Panc1 (cell line): ENCODE results near the gene LRMDA. TPM values are rescaled to one million over a fixed set of nuclear protein-coding genes. Genes with fewer than 3 reads are reported as not detected.
"Not testable (repeated sequence)": the region's sequence is repeated elsewhere in the genome, so short reads cannot be mapped to it uniquely, and the experiment has no call there.

Experiments
- ATAC-seq: fragments of 200-7000 bp; cut with Tn5 transposase; 2 replicates; pipeline ENCODE4 v1.9.1; 2020; ENCODE audit warnings: mild to moderate bottlenecking, moderate library complexity
- BruUV-seq: library from RNA; stranded (reverse); fragments of 400-500 nt; replicated peaks from 2 replicates; lab custom pipeline; 2021; lab: Mats Ljungman, UMichigan
- CTCF ChIA-PET: fragments of 300-600 bp; sonication (Branson Sonifier 250); formaldehyde crosslinking; loops from one replicate; lab custom pipeline; 2022; ENCODE audit warnings: antibody characterized with exemption; lab: Charles Lee
- POLR2A ChIA-PET: fragments of 300-600 bp; sonication (Branson Sonifier 250); formaldehyde crosslinking; loops from one replicate; lab custom pipeline; 2022; ENCODE audit warnings: antibody characterized with exemption; lab: Charles Lee
- DNase-seq: peaks from one replicate; pipeline ENCODE4 v3.0.0-alpha.2; 2010; ENCODE audit warnings: low read depth, low spot score
- H3K27ac ChIP-seq: 2 replicates; pipeline ENCODE4 v1.5.1; 2011; ENCODE audit warnings: mild to moderate bottlenecking, low read length, inconsistent platforms
- H3K27me3 ChIP-seq: fragments of 200-500 bp; sonication (Bioruptor generic); 2 replicates; pipeline ENCODE4 v1.6.0; 2014; ENCODE audit warnings: low read length, inconsistent platforms; ENCODE audit not compliant: control insufficient read depth, insufficient read depth
- H3K36me3 ChIP-seq: fragments of 200-500 bp; sonication (Bioruptor generic); 2 replicates; pipeline ENCODE4 v1.5.1; 2014; ENCODE audit warnings: inconsistent platforms, mild to moderate bottlenecking, low read length, moderate library complexity; ENCODE audit not compliant: control insufficient read depth, insufficient read depth
- H3K4me1 ChIP-seq: 2 replicates; pipeline ENCODE4 v1.5.1; 2011; ENCODE audit warnings: inconsistent platforms, mild to moderate bottlenecking, low read length, moderate library complexity; ENCODE audit not compliant: control insufficient read depth, insufficient read depth
- H3K4me3 ChIP-seq, 2 experiments: 2 replicates each; pipeline ENCODE4 v1.5.1; 2011 to 2012; ENCODE audit warnings: low read depth in 2 of 2, low read length in 2 of 2, mild to moderate bottlenecking in 2 of 2, inconsistent platforms in 1 of 2, moderate library complexity in 1 of 2
- H3K9me3 ChIP-seq: fragments of 200-500 bp; sonication (Bioruptor generic); 2 replicates; pipeline ENCODE4 v1.5.1; 2014; ENCODE audit warnings: low read depth, mild to moderate bottlenecking, inconsistent platforms, low read length, moderate library complexity; ENCODE audit not compliant: control insufficient read depth, insufficient read depth
- CTCF ChIP-seq: fragments of 450-650 bp; IDR thresholded peaks from 2 replicates; pipeline ENCODE4 v1.5.1; 2017; ENCODE audit warnings: mild to moderate bottlenecking
- POLR2AphosphoS5 ChIP-seq: IDR thresholded peaks from 2 replicates; pipeline ENCODE4 v1.6.1; 2012; ENCODE audit warnings: mild to moderate bottlenecking, low read depth, low read length, moderate library complexity
- REST ChIP-seq, 2 experiments: IDR thresholded peaks; 2 replicates each; pipeline ENCODE4 v1.6.1; 2011 to 2012; ENCODE audit warnings: low read depth in 2 of 2, control low read depth in 1 of 2, low read length in 1 of 2, mild to moderate bottlenecking in 1 of 2, moderate library complexity in 1 of 2; ENCODE audit not compliant: insufficient read depth in 1 of 2
- SIN3A ChIP-seq: IDR thresholded peaks from 2 replicates; pipeline ENCODE4 v1.6.1; 2012; ENCODE audit warnings: low read depth, mild to moderate bottlenecking, low read length, moderate library complexity, borderline replicate concordance; ENCODE audit not compliant: insufficient read depth
- TCF7L2 ChIP-seq: IDR thresholded peaks from 2 replicates; pipeline ENCODE4 v1.6.1; 2011; ENCODE audit warnings: mild to moderate bottlenecking, low read depth, low read length, inconsistent platforms
- in situ Hi-C: cut with HindIII; loops from 2 replicates; pipeline ENCODE4 v1.10.0; 2016; ENCODE audit warnings: low sequenced_read_pairs, low pct_unique_long_range_greater_than_20kb
- intact Hi-C: fragments of 100-400 bp; cut with micrococcal nuclease; formaldehyde crosslinking; loops from one replicate; pipeline ENCODE4 v1.10.0; 2022; ENCODE audit not compliant: unreplicated experiment
- total RNA-seq: library from RNA; stranded (reverse); gene quantifications from one replicate; pipeline ENCODE4 v1.2.1, GENCODE V29; 2021; ENCODE audit not compliant: unreplicated experiment

Gene LRMDA
- total RNA-seq, 1 experiment from 2014 or later, result 1.2 TPM

- H3K9me3 ChIP-seq, result no peaks in the 10 kb centered on the region
- H3K36me3 ChIP-seq, result no peaks in the 10 kb centered on the region
- POLR2A ChIA-PET, result no interaction called here
- no peak for TF ChIP-seq REST (IDR thresholded peaks at IDR 0.05; ENCODE audit: insufficient read depth in 1 of 2, low read depth in 2 of 2, low read length in 1 of 2)
- TF ChIP-seq CTCF, result no peak
- TF ChIP-seq POLR2AphosphoS5, result no peak
- no peak for TF ChIP-seq TCF7L2
- TF ChIP-seq SIN3A, result no peak
- H3K27ac ChIP-seq, result no peak overlapping the region
- BruUV-seq, result no TSS peak
- H3K4me1 ChIP-seq, result no peaks in the 10 kb centered on the region
- ATAC-seq, result no peak
- H3K4me3 ChIP-seq, result no peak overlapping the region
- CTCF ChIA-PET, result no interaction called here
- no peak for DNase-seq
- in situ Hi-C loops, result no loop called here
- H3K27me3 ChIP-seq, result peaks cover 16% of the 10 kb centered on the region; the same call in 1 of the 2 replicates
- intact Hi-C loops, result no loop called here
Observed at GRCh38 chr10:75620356-75620755, 188.9 kb downstream of the LRMDA start.

- CTCF ChIA-PET, H3K36me3 ChIP-seq, ATAC-seq, H3K27ac ChIP-seq, H3K4me1 ChIP-seq, DNase-seq, H3K4me3 ChIP-seq, POLR2A ChIA-PET, BruUV-seq, in situ Hi-C loops, intact Hi-C loops, H3K9me3 ChIP-seq: not testable (repeated sequence)
- peaks cover 16% of the 10 kb centered on the region; the same call in 1 of the 2 replicates for H3K27me3 ChIP-seq
Observed at GRCh38 chr10:75621003-75621402, 189.6 kb downstream of the LRMDA start.

GRCh38 chr10:75622503-75622902 is 191.1 kb downstream of the LRMDA start:
- in situ Hi-C loops (no loop called here), intact Hi-C loops (no loop called here)
- no peaks in the 10 kb centered on the region for H3K36me3 ChIP-seq
- no TSS peak for BruUV-seq
- DNase-seq (no peak), ATAC-seq (no peak)
- no peak overlapping the region for H3K27ac ChIP-seq
- H3K4me1 ChIP-seq, result no peaks in the 10 kb centered on the region
- CTCF ChIA-PET, result no interaction called here
- H3K27me3 ChIP-seq, result peaks cover 14% of the 10 kb centered on the region; the same call in 1 of the 2 replicates
- H3K4me3 ChIP-seq, result no peak overlapping the region
- no peaks in the 10 kb centered on the region for H3K9me3 ChIP-seq
- no peak for TF ChIP-seq REST (IDR thresholded peaks at IDR 0.05; ENCODE audit: insufficient read depth in 1 of 2, low read depth in 2 of 2, low read length in 1 of 2)
- TF ChIP-seq SIN3A, result no peak
- no peak for TF ChIP-seq CTCF
- TF ChIP-seq POLR2AphosphoS5, result no peak
- no peak for TF ChIP-seq TCF7L2
- POLR2A ChIA-PET, result no interaction called here
